Measurements from ENCODE around the gene JAK1. TPM values are rescaled to one million over a fixed set of nuclear protein-coding genes. Genes with fewer than 3 reads are reported as not detected.
A peak's percentile ranks its signal among the peaks of the same experiment; 100 is the strongest.
"Not testable (repeated sequence)": the region's sequence is repeated elsewhere in the genome, so short reads cannot be mapped to it uniquely, and the experiment has no call there.

Gene JAK1
- total RNA-seq, 1 donor from 2014 or later: 74.3 TPM

- DNase-seq: peak; percentile 72
Measured at GRCh38 chr1:64920941-64921589, 45.3 kb downstream of the JAK1 start.

GRCh38 chr1:64919120-64919519, 47.2 kb downstream of the JAK1 start:
- DNase-seq: not testable (repeated sequence)

- DNase-seq: no peak
Measured at GRCh38 chr1:64917907-64918306, 48.4 kb downstream of the JAK1 start.

- DNase-seq: peak; percentile 46
Measured at GRCh38 chr1:64917328-64917861, 49.0 kb downstream of the JAK1 start.

- DNase-seq: no peak
Measured at GRCh38 chr1:64915381-64916274, 50.7 kb downstream of the JAK1 start.

GRCh38 chr1:64913361-64914015, 52.9 kb downstream of the JAK1 start:
- no peak for DNase-seq

GRCh38 chr1:64912191-64912590, 54.2 kb downstream of the JAK1 start:
- no peak for DNase-seq

- no peak for DNase-seq
Measured at GRCh38 chr1:64911326-64911725, 55.0 kb downstream of the JAK1 start.

- DNase-seq: no peak
Measured at GRCh38 chr1:64909031-64909430, 57.3 kb downstream of the JAK1 start.

- no peak for DNase-seq
Measured at GRCh38 chr1:64908575-64908974, 57.8 kb downstream of the JAK1 start.

GRCh38 chr1:64906447-64906846, 59.9 kb downstream of the JAK1 start:
- DNase-seq: no peak

- DNase-seq: no peak
Measured at GRCh38 chr1:64903593-64903992, 62.8 kb downstream of the JAK1 start.

GRCh38 chr1:64901663-64902062, 64.7 kb downstream of the JAK1 start:
- DNase-seq: no peak

- DNase-seq: no peak
Measured at GRCh38 chr1:64900916-64901315, 65.4 kb downstream of the JAK1 start.

- DNase-seq: peak; percentile 29
Measured at GRCh38 chr1:64898107-64898861, 68.1 kb downstream of the JAK1 start.

GRCh38 chr1:64896551-64896950, 69.8 kb downstream of the JAK1 start:
- no peak for DNase-seq

- DNase-seq: no peak
Measured at GRCh38 chr1:64895500-64895899, 70.8 kb downstream of the JAK1 start.

- DNase-seq: no peak
Measured at GRCh38 chr1:64894438-64895196, 71.7 kb downstream of the JAK1 start.

GRCh38 chr1:64893921-64894320, 72.4 kb downstream of the JAK1 start:
- DNase-seq: no peak

- no peak for DNase-seq
Measured at GRCh38 chr1:64892576-64893573, 73.5 kb downstream of the JAK1 start.

All from skin of body (tissue), 2 donors.